HG03469 (cell line): ENCODE results near the gene SOAT2.
A peak's percentile ranks its signal among the peaks of the same experiment; 100 is the strongest.

Experiments
- ATAC-seq: cut with Tn5 transposase; IDR thresholded peaks from one replicate; pipeline ENCODE4 v1.9.1; 2021; ENCODE audit warnings: mild to moderate bottlenecking, moderate library complexity, moderate number of reproducible peaks; ENCODE audit not compliant: unreplicated experiment

Gene SOAT2

DNA sequence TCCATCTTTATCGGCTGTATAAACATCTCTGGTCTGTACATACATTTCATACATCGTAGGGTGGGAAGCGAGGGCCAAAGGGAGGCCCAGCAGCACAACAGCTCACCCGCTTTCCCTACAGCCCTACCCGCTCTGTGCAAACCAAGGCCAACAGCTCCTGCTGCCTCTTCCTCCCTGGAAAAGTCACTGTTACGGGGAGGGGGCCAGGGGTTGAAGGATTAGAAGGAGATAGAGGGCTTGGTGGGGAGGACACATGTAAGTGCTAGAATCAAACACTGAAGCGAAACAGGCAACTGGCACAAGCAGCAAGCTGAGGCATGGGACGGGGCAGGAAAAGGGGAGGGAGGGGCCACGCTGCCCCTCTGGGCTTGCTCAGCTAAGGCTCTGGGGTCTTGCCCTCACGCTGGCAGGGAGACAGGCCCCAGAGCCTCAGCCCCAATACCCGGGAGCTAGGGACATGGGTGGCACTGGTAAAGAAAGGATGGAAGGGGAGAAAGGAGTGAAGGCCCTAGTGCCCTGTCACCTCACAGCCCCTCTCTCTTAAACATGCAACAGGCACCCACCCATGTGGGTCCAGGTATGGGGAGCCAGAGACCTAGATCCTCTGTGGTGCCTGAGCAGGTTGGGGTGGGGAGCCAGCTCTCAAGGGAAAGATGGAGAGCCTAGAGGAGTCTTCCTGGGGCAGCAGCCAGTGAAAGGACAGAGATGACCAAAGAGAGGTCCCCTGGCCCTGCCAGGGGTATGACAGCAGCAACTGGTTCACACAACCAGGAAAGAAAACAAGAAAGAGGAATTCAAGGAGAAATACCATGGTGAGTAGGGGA lies 38.5 kb upstream of the SOAT2 start:
- no peak for ATAC-seq

GRCh38 chr12:53065470-53065869 lies 37.8 kb upstream of the SOAT2 start:
- no peak for ATAC-seq

GRCh38 chr12:53065975-53066931 lies 37.0 kb upstream of the SOAT2 start:
- ATAC-seq = no peak

DNA sequence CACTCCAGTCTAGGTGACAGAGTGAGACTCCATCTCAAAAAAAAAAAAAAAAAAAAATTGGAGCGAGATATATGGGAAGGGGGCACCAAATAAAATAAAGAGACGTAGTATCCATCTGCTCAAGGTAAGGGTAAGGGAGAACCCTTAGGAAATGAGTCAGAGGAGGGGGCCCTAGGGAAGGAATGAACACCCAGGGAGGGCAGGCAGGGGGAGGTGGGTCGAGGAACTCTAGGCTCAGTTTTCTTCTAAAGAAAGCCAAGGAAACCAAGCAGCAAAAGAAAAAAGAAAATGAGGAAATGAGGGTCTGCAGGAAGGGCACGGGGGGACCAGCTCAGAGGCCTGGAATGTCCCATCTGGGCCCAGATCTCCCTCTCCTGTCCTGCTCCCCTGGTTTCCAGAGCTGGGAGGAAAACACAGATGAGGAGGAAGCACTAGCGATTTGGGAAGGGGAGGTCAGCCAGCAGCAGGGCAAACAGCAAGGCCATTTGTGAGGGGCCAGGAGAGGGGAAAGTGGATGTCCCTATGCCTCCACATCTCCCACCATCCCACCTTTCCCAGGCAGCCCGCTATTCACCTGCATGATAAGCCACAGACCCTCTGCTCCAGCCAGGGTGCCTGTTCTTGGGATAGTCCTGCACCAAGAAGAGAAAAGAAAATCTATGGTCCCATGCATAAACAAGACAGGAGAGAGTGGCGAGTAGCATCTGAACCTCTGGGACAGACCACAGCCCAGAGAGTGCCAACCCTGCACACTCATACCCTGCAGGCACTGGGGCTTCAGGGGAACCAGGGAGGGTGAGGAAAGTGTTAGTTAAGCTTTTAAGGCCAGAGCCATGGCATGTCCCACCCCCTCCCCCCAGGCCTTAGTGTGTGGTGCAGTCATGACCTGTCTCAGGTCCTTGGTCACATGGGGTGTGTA lies 36.0 kb upstream of the SOAT2 start:
- no peak for ATAC-seq

DNA sequence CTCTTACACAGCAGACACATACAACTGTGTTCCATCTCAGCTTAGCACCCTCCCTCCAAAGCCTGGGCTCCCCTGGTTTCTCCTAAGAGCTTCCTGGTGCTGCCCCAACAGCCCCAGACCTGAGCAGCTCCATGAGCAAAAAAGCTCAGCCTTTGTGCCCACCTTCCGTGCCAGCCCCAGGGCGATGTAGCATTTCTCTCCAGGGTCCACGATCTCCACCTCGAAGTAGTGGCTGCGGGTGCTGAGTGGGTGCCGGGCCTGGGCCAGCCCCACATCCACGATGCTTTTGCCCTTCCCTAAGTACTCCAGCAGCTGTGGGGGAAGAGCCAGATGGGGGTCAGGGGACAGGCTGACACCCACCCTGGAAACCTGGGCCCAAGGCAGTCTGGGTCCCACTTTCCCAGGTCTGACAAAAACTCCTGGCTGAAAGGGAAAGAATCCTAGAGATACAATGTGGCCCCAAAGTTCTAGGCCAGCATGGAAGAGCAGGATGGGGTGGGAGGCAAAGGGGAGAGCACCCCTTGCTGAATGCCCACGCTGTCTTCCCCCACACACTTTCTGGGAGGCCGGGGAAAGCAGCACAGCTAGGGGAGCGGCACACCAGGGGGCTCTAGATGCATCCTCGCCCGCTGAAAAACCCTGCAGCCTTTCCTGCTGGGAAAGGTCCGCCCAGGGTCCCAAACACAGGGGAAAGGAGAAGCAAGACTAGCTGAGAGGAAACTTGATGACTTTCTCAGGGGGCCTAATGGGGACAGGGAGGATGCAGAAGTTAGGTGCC lies 35.1 kb upstream of the SOAT2 start:
- no peak for ATAC-seq

- no peak for ATAC-seq
These were observed 34.3 kb upstream of the SOAT2 start for GRCh38 chr12:53068811-53069585.

DNA sequence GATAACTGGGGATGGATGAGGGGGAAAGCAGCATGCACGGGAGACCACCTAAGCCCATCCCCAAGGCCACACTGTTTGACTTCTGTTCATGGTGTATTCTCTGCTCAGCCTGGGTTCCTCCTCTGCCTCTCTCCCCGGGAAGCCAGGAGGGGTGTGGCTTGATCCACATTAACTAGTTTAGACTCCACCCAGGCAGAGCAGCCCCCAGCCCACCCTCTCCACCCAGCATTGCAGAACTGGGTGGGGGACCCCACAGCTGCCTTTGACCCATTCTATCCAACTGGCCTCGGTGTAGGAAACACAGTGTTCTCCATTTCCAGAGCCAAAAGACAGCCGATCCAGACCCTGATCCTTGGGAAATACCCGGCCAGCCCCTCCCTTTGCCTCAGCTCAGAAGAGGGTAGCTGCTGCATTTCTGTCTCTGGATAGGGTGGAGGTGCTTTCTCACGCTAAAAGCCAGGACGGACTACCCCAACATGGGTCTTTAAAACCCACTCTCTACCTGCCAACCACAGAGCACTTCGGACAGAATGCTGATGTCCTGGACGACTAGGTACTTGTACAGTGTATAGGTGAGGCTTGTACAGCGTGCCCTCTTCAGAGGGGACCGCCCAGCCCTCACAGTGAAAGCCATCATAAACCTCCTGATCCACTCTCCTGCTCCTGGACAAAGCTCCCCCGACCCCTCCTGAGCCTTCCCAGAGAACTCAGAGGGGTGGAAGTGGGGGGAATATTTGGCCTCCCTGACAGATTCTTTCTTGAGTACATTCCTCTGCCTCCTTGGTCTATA lies 33.5 kb upstream of the SOAT2 start:
- no peak for ATAC-seq

- no peak for ATAC-seq
These were observed 32.3 kb upstream of the SOAT2 start for GRCh38 chr12:53070877-53071492.

- no peak for ATAC-seq
These were observed 31.4 kb upstream of the SOAT2 start for GRCh38 chr12:53071591-53072551.

DNA sequence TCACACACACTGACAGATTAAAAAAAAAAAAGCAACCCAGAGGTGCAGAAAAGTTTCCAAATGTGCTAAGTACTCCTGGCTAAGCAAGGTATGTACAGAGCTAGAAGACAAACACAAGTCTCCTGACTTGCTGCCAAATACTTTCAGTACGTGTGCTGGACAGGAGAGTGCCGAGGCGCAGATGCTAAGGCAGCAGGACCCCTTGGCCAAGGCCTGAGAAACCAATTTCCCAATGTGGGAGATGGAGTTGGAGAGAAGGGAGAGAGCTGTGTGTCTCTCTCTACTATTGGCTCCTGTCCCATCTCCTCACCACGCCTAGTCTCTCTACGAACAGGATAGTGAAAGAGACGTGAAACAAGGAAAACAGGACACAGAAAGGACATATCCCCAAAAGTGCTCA lies 29.4 kb upstream of the SOAT2 start:
- ATAC-seq = no peak

- no peak for ATAC-seq
These were observed 28.8 kb upstream of the SOAT2 start for GRCh38 chr12:53074283-53074998.

GRCh38 chr12:53074999-53075370 lies 28.3 kb upstream of the SOAT2 start:
- no peak for ATAC-seq

- no peak for ATAC-seq
These were observed 26.8 kb upstream of the SOAT2 start for GRCh38 chr12:53076461-53076860.

- no peak for ATAC-seq
These were observed 26.3 kb upstream of the SOAT2 start for GRCh38 chr12:53077030-53077429.

- ATAC-seq = peak; percentile 14
These were observed 24.7 kb upstream of the SOAT2 start for GRCh38 chr12:53078425-53079225.
